ENCODE data around the gene TMEM91. TPM values are rescaled to one million over a fixed set of nuclear protein-coding genes. Genes with fewer than 3 reads are reported as not detected.
"Not testable (repeated sequence)": the region's sequence is repeated elsewhere in the genome, so short reads cannot be mapped to it uniquely, and the experiment has no call there.

TMEM91 gene
- total RNA-seq, 4 donors from 2014 or later = 12.4 to 44.3 (median 14.2) TPM

GRCh38 chr19:41402010-41402409 is 25.7 kb downstream of the TMEM91 start:
- no peak for TF ChIP-seq CTCF (IDR thresholded peaks at IDR 0.05)
- DNase-seq (ENCODE audit: low spot score) = no peak

GRCh38 chr19:41403181-41403970 is 27.0 kb downstream of the TMEM91 start:
- DNase-seq (ENCODE audit: low spot score) (no peak), ATAC-seq (ENCODE audit: low FRiP score) (no peak)
- TF ChIP-seq CTCF (IDR thresholded peaks at IDR 0.05) = no peak

More at GRCh38 chr19:41402010-41402409, 25.7 kb downstream of the TMEM91 start:
- ATAC-seq (ENCODE audit: low FRiP score) = no peak

GRCh38 chr19:41405776-41406175 is 29.4 kb downstream of the TMEM91 start:
- DNase-seq (ENCODE audit: low spot score) (no peak), ATAC-seq (ENCODE audit: low FRiP score) (no peak)
- TF ChIP-seq CTCF (IDR thresholded peaks at IDR 0.05) = no peak

- DNase-seq (ENCODE audit: low spot score) = no peak
- no peak for TF ChIP-seq CTCF (IDR thresholded peaks at IDR 0.05)
- ATAC-seq (ENCODE audit: low FRiP score) = no peak
Measured at GRCh38 chr19:41407271-41407670, 30.9 kb downstream of the TMEM91 start.

- TF ChIP-seq CTCF (IDR thresholded peaks at IDR 0.05) = no peak
- DNase-seq (ENCODE audit: low spot score) = no peak
- no peak for ATAC-seq (ENCODE audit: low FRiP score)
Measured at GRCh38 chr19:41408256-41408655, 31.9 kb downstream of the TMEM91 start.

GRCh38 chr19:41408846-41409245 is 32.5 kb downstream of the TMEM91 start:
- DNase-seq (ENCODE audit: low spot score); ATAC-seq (ENCODE audit: low FRiP score): not testable (repeated sequence)

- ATAC-seq (ENCODE audit: low FRiP score) = no peak
- no peak for TF ChIP-seq CTCF (IDR thresholded peaks at IDR 0.05)
- no peak for DNase-seq (ENCODE audit: low spot score)
Measured at GRCh38 chr19:41409288-41409687, 33.0 kb downstream of the TMEM91 start.
